WTC11 (cell line): ENCODE measurements around the gene MBOAT2. TPM values are rescaled to one million over a fixed set of nuclear protein-coding genes. Genes with fewer than 3 reads are reported as not detected.

Source experiments
- ATAC-seq: fragments of 200-7000 bp; cut with Tn5 transposase; 2 replicates; pipeline ENCODE4 v1.10.0; 2021; ENCODE audit warnings: mild to moderate bottlenecking, moderate library complexity
- CTCF ChIA-PET: fragments of 300-600 bp; sonication (Branson Sonifier 250); formaldehyde crosslinking; loops from one replicate; lab custom pipeline; 2021; ENCODE audit warnings: antibody characterized with exemption; lab: Charles Lee
- POLR2A ChIA-PET: fragments of 350-600 bp; sonication (Branson Sonifier 250); formaldehyde crosslinking; loops from one replicate; lab custom pipeline; 2021; ENCODE audit warnings: antibody characterized with exemption; lab: Charles Lee
- DNase-seq: peaks from one replicate; pipeline ENCODE4 v3.0.0; 2021; ENCODE audit warnings: low spot score
- H3K27ac Mint-ChIP-seq: 2 replicates; pipeline ENCODE4 v1.8.0; 2021; ENCODE audit warnings: mixed read lengths
- H3K27me3 Mint-ChIP-seq: 2 replicates; pipeline ENCODE4 v1.8.0; 2021; ENCODE audit warnings: low read depth, mild to moderate bottlenecking, moderate library complexity, mixed read lengths
- H3K36me3 Mint-ChIP-seq: 2 replicates; pipeline ENCODE4 v1.8.0; 2021; ENCODE audit warnings: mixed read lengths
- H3K4me1 Mint-ChIP-seq: 2 replicates; pipeline ENCODE4 v1.8.0; 2022; ENCODE audit warnings: mixed read lengths
- H3K4me3 Mint-ChIP-seq: 2 replicates; pipeline ENCODE4 v1.8.0; 2021; ENCODE audit warnings: mild to moderate bottlenecking, moderate library complexity, mixed read lengths
- H3K9me3 Mint-ChIP-seq: 2 replicates; pipeline ENCODE4 v1.8.0; 2021; ENCODE audit warnings: mixed read lengths
- ATF3 ChIP-seq: sonication (generic); formaldehyde crosslinking; conservative IDR thresholded peaks from 2 replicates; pipeline ENCODE4 v1.8.1; 2022; ENCODE audit warnings: mild to moderate bottlenecking, missing genetic modification reagents
- CBFB ChIP-seq: sonication (generic); formaldehyde crosslinking; IDR thresholded peaks from 2 replicates; pipeline ENCODE4 v1.8.1; 2022; ENCODE audit warnings: mild to moderate bottlenecking, low read depth, missing genetic modification reagents
- CREM ChIP-seq: sonication (generic); formaldehyde crosslinking; IDR thresholded peaks from 2 replicates; pipeline ENCODE4 v1.8.1; 2022; ENCODE audit warnings: mild to moderate bottlenecking, missing genetic modification reagents, moderate library complexity
- CTCF ChIP-seq: fragments of 200-600 bp; IDR thresholded peaks from 2 replicates; pipeline ENCODE4 v1.8.0; 2022; ENCODE audit warnings: antibody characterized with exemption
- GABPB1 ChIP-seq: sonication (generic); formaldehyde crosslinking; IDR thresholded peaks from 2 replicates; pipeline ENCODE4 v1.8.1; 2023; ENCODE audit warnings: mild to moderate bottlenecking, missing genetic modification reagents
- KAT7 ChIP-seq: sonication (generic); formaldehyde crosslinking; IDR thresholded peaks from 2 replicates; pipeline ENCODE4 v1.8.1; 2023; ENCODE audit warnings: missing genetic modification reagents, mild to moderate bottlenecking, borderline replicate concordance
- MAX ChIP-seq: sonication (generic); formaldehyde crosslinking; IDR thresholded peaks from 2 replicates; pipeline ENCODE4 v1.8.0; 2022; ENCODE audit warnings: mild to moderate bottlenecking, missing genetic modification reagents
- NFATC4 ChIP-seq: fragments of 250-450 bp; sonication (Bioruptor Pico); IDR thresholded peaks from 2 replicates; pipeline ENCODE4 v1.9.0; 2021; ENCODE audit warnings: mild to moderate bottlenecking
- NR1H2 ChIP-seq: sonication (generic); formaldehyde crosslinking; IDR thresholded peaks from 2 replicates; pipeline ENCODE4 v1.9.0; 2021; ENCODE audit warnings: mild to moderate bottlenecking, moderate library complexity, missing genetic modification reagents
- PRDM15 ChIP-seq: sonication (generic); formaldehyde crosslinking; IDR thresholded peaks from 2 replicates; pipeline ENCODE4 v1.8.0; 2022; ENCODE audit warnings: missing genetic modification reagents
- RORB ChIP-seq: fragments of 250-450 bp; sonication (Bioruptor Pico); IDR thresholded peaks from 2 replicates; pipeline ENCODE4 v1.9.0; 2021; ENCODE audit warnings: mild to moderate bottlenecking
- SOX15 ChIP-seq: fragments of 250-450 bp; sonication (Bioruptor Pico); IDR thresholded peaks from 2 replicates; pipeline ENCODE4 v1.9.0; 2021; ENCODE audit warnings: mild to moderate bottlenecking
- TEAD1 ChIP-seq: sonication (generic); formaldehyde crosslinking; IDR thresholded peaks from 2 replicates; pipeline ENCODE4 v1.8.0; 2022; ENCODE audit warnings: mild to moderate bottlenecking, missing genetic modification reagents
- ZNF219 ChIP-seq: sonication (generic); formaldehyde crosslinking; IDR thresholded peaks from 2 replicates; pipeline ENCODE4 v1.8.0; 2023; ENCODE audit warnings: missing genetic modification reagents, mild to moderate bottlenecking, borderline replicate concordance
- ZNF281 ChIP-seq: sonication (generic); formaldehyde crosslinking; IDR thresholded peaks from 2 replicates; pipeline ENCODE4 v1.8.0; 2023; ENCODE audit warnings: mild to moderate bottlenecking, missing genetic modification reagents
- ZNF396 ChIP-seq: fragments of 250-450 bp; sonication (Bioruptor Pico); IDR thresholded peaks from 2 replicates; pipeline ENCODE4 v1.8.0; 2021; ENCODE audit warnings: mild to moderate bottlenecking, moderate library complexity, borderline replicate concordance
- ZNF416 ChIP-seq: fragments of 250-450 bp; sonication (Bioruptor Pico); IDR thresholded peaks from 2 replicates; pipeline ENCODE4 v1.9.0; 2021; ENCODE audit warnings: mild to moderate bottlenecking, inconsistent platforms
- ZSCAN18 ChIP-seq: fragments of 250-450 bp; sonication (Bioruptor Pico); IDR thresholded peaks from 2 replicates; pipeline ENCODE4 v2.1.2; 2022; ENCODE audit warnings: mild to moderate bottlenecking, moderate library complexity
- total RNA-seq: library from RNA; stranded (reverse); gene quantifications from 3 replicates; pipeline ENCODE4 v1.2.3, GENCODE V29; 2021

The MBOAT2 gene
- total RNA-seq, 1 experiment from 2014 or later, result 24.7 TPM

GRCh38 chr2:8957628-8958027 is 45.9 kb downstream of the MBOAT2 start:
- DNase-seq (no peak), ATAC-seq (no peak)
- Mint-ChIP-seq H3K4me1 (peaks cover 16% of the 10 kb centered on the region), H3K9me3 (peaks cover 18% of the 10 kb centered on the region), H3K27ac (no peak overlapping the region), H3K36me3 (peaks cover 27% of the 10 kb centered on the region), H3K4me3 (no peak overlapping the region), H3K27me3 (no peaks in the 10 kb centered on the region)
- ChIA-PET POLR2A (no interaction called here), CTCF (interaction anchor here (1.1 kb wide), 1 partner anchor 153 kb away, joined by 5 read pairs; no protein-coding TSS in a partner anchor)
- TF ChIP-seq ATF3 (no peak), TEAD1 (CRISPR knock-in tag) (no peak), MAX (CRISPR knock-in tag) (no peak), CREM (CRISPR knock-in tag) (no peak), CTCF (no peak)

GRCh38 chr2:8956774-8957173 is 46.7 kb downstream of the MBOAT2 start:
- H3K27ac Mint-ChIP-seq, result no peak overlapping the region

More at GRCh38 chr2:8956774-8957173, 46.7 kb downstream of the MBOAT2 start:
- Mint-ChIP-seq H3K27me3 (no peaks in the 10 kb centered on the region), H3K4me1 (peaks cover 16% of the 10 kb centered on the region), H3K36me3 (peaks cover 36% of the 10 kb centered on the region), H3K4me3 (no peak overlapping the region), H3K9me3 (peaks cover 26% of the 10 kb centered on the region)
- ChIA-PET CTCF (interaction anchor here (1.1 kb wide), 1 partner anchor 154 kb away, joined by 5 read pairs; no protein-coding TSS in a partner anchor), POLR2A (no interaction called here)
- no peak for ATAC-seq
- TF ChIP-seq CBFB (CRISPR knock-in tag), result no peak
- TF ChIP-seq KAT7 (CRISPR knock-in tag), result no peak
- TF ChIP-seq SOX15 (CRISPR knock-in tag), result no peak
- no peak for TF ChIP-seq NFATC4
- no peak for TF ChIP-seq MAX (CRISPR knock-in tag)
- no peak for TF ChIP-seq ZNF219 (CRISPR knock-in tag)
- no peak for TF ChIP-seq NR1H2
- no peak for TF ChIP-seq ZSCAN18 (CRISPR knock-in tag)
- no peak for TF ChIP-seq PRDM15 (CRISPR knock-in tag)
- no peak for TF ChIP-seq RORB (CRISPR knock-in tag)
- no peak for TF ChIP-seq ZNF281 (CRISPR knock-in tag)
- TF ChIP-seq ZNF416 (CRISPR knock-in tag), result no peak
- TF ChIP-seq ZNF396 (CRISPR knock-in tag), result no peak
- TF ChIP-seq GABPB1 (CRISPR knock-in tag), result no peak
- no peak for DNase-seq
